Smooth muscle cell (in vitro differentiated cells): ENCODE data around the gene SLC45A3. TPM values are rescaled to one million over a fixed set of nuclear protein-coding genes. Genes with fewer than 3 reads are reported as not detected.

Experiments
- DNase-seq: peaks from one replicate; lab custom pipeline; 2025; ENCODE audit not compliant: unreplicated experiment; lab: John Stamatoyannopoulos, UW
- H2AFZ ChIP-seq: fragments of 200-600 bp; sonication (generic); 2 replicates; pipeline ENCODE4 v1.6.0; 2016; ENCODE audit warnings: antibody characterized with exemption, low read depth, mild to moderate bottlenecking
- H3F3A ChIP-seq: fragments of 200-600 bp; sonication (generic); 2 replicates; pipeline ENCODE4 v1.6.0; 2017; ENCODE audit warnings: antibody characterized with exemption, low read depth
- H3K27ac ChIP-seq: fragments of 200-600 bp; sonication (generic); 2 replicates; pipeline ENCODE4 v1.5.1; 2016; ENCODE audit warnings: low read depth, mild to moderate bottlenecking
- H3K27me3 ChIP-seq: fragments of 200-600 bp; sonication (generic); 2 replicates; pipeline ENCODE4 v1.6.1; 2016; ENCODE audit warnings: low read depth, mild to moderate bottlenecking
- H3K36me3 ChIP-seq: fragments of 200-600 bp; sonication (generic); 2 replicates; pipeline ENCODE4 v1.5.1; 2016; ENCODE audit warnings: low read depth
- H3K4me1 ChIP-seq: fragments of 200-600 bp; sonication (generic); 2 replicates; pipeline ENCODE4 v1.5.1; 2016; ENCODE audit warnings: low read depth
- H3K4me2 ChIP-seq: fragments of 200-600 bp; sonication (generic); 2 replicates; pipeline ENCODE4 v1.6.0; 2016; ENCODE audit warnings: mild to moderate bottlenecking
- H3K4me3 ChIP-seq: fragments of 200-600 bp; sonication (generic); 2 replicates; pipeline ENCODE4 v1.5.1; 2016; ENCODE audit warnings: mild to moderate bottlenecking
- H3K79me2 ChIP-seq: fragments of 200-600 bp; sonication (generic); 2 replicates; pipeline ENCODE4 v1.6.0; 2016; ENCODE audit warnings: low read depth, mild to moderate bottlenecking
- H3K9ac ChIP-seq: fragments of 200-600 bp; sonication (generic); 2 replicates; pipeline ENCODE4 v1.6.0; 2016; ENCODE audit warnings: low read depth
- H3K9me3 ChIP-seq: fragments of 200-600 bp; sonication (generic); replicated peaks from 2 replicates; pipeline ENCODE4 v1.5.1; 2016; ENCODE audit warnings: low read depth
- H4K20me1 ChIP-seq: fragments of 200-600 bp; sonication (generic); 2 replicates; pipeline ENCODE4 v1.6.0; 2016; ENCODE audit warnings: low read depth
- WGBS: methylation state at CpG from one replicate; pipeline ENCODE4 v1.1.7; 2016; ENCODE audit warnings: low lambda C conversion rate; 5-methylcytosine and 5-hydroxymethylcytosine counted together
- polyA plus RNA-seq: library from polyadenylated mRNA; unstranded; fragments of >200 nt; fragmentation: Nextera tagmentation; extraction: Ambion mirVana; gene quantifications from 2 replicates; pipeline ENCODE4 v1.2.1, GENCODE V29; 2016
- total RNA-seq: library from RNA; depleted of rRNA; stranded (reverse); fragments of >200 nt; gene quantifications from 2 replicates; pipeline ENCODE4 v1.2.3, GENCODE V29; 2014
- TF ChIP-seq, protein P1 (sequence below): fragments of 200-600 bp; sonication (generic); IDR thresholded peaks from 2 replicates; pipeline ENCODE4 v1.5.1; 2017; ENCODE audit warnings: borderline replicate concordance, mild to moderate bottlenecking, antibody characterized with exemption; ENCODE audit not compliant: insufficient read depth, poor library complexity, severe bottlenecking

SLC45A3 gene
- total and polyA plus RNA-seq, 2 experiments from 2014 or later: 3.1 to 4.9 TPM

DNA sequence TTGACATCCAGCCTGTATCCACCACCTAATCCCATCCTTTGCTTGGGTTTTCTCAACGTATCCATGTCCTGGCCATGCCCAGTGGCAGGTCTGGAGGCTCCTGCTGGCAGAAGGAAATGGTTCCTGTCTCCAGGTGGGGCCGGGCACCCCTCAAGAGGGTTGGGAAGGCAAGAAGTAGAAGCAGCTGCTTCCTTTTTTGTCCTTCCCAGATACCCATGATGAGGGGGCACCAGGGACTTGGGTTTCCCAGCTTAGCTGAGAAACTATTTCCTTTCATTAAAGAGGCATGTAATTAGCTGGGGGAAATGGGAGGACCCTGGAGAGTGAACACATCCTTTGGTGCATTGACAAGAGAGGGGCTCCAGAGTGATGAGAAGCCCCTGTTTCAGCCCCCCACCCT lies 21.1 kb upstream of the SLC45A3 start:
- H3K9ac ChIP-seq: no peak overlapping the region
- no peaks in the 10 kb centered on the region for H3K36me3 ChIP-seq
- H3K79me2 ChIP-seq: no peaks in the 10 kb centered on the region
- no peak overlapping the region for H3K4me3 ChIP-seq
- no peaks in the 10 kb centered on the region for H3K9me3 ChIP-seq
- no peak for DNase-seq
- no peaks in the 10 kb centered on the region for H4K20me1 ChIP-seq
- H3K4me1 ChIP-seq: peaks cover 16% of the 10 kb centered on the region
- no peak overlapping the region for H2AFZ ChIP-seq
- 88% methylated on average over 2 of the region's 2 CpGs for WGBS
- H3F3A ChIP-seq: no peaks in the 10 kb centered on the region
- no peak overlapping the region for H3K4me2 ChIP-seq
- H3K27ac ChIP-seq: no peak overlapping the region
- H3K27me3 ChIP-seq: no peaks in the 10 kb centered on the region
- TF ChIP-seq, protein P1, sequence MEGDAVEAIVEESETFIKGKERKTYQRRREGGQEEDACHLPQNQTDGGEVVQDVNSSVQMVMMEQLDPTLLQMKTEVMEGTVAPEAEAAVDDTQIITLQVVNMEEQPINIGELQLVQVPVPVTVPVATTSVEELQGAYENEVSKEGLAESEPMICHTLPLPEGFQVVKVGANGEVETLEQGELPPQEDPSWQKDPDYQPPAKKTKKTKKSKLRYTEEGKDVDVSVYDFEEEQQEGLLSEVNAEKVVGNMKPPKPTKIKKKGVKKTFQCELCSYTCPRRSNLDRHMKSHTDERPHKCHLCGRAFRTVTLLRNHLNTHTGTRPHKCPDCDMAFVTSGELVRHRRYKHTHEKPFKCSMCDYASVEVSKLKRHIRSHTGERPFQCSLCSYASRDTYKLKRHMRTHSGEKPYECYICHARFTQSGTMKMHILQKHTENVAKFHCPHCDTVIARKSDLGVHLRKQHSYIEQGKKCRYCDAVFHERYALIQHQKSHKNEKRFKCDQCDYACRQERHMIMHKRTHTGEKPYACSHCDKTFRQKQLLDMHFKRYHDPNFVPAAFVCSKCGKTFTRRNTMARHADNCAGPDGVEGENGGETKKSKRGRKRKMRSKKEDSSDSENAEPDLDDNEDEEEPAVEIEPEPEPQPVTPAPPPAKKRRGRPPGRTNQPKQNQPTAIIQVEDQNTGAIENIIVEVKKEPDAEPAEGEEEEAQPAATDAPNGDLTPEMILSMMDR: no peak

DNA sequence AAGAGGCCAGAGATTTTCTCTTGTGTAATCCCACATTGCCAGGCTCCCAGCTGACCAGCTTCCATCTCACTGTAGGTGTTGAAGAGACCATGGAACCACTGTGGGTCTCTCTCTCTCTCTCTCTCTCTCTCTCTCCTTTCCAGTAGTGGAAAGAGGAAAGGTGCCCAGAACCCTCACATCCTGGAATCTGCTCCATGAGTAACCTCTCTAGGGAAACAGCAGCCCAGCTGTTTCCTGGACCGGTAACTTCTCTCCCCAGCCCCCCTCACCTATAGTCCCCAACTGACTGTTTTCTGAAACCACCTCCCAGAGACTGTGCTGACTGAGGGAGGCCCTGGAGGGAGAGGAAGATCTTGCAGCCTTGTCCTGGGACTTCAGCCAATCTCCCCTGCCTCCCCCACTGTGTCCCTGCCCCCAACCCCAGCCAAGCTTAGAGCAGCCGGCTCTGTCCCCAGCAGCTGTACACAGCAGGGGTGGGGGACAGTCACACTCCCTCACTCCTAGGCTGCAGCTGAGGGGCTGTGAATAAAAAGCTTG lies 20.6 kb upstream of the SLC45A3 start:
- Histone ChIP-seq H4K20me1 (no peaks in the 10 kb centered on the region), H3K4me1 (peaks cover 16% of the 10 kb centered on the region), H3K9ac (no peak overlapping the region), H3K36me3 (no peaks in the 10 kb centered on the region), H3K27me3 (no peaks in the 10 kb centered on the region), H2AFZ (no peak overlapping the region), H3K4me3 (no peak overlapping the region), H3K79me2 (no peaks in the 10 kb centered on the region), H3K9me3 (no peaks in the 10 kb centered on the region), H3K4me2 (no peak overlapping the region), H3K27ac (no peak overlapping the region), H3F3A (no peaks in the 10 kb centered on the region)
- 75% methylated on average over 2 of the region's 2 CpGs for WGBS
- TF ChIP-seq, protein P1: no peak
- no peak for DNase-seq

DNA sequence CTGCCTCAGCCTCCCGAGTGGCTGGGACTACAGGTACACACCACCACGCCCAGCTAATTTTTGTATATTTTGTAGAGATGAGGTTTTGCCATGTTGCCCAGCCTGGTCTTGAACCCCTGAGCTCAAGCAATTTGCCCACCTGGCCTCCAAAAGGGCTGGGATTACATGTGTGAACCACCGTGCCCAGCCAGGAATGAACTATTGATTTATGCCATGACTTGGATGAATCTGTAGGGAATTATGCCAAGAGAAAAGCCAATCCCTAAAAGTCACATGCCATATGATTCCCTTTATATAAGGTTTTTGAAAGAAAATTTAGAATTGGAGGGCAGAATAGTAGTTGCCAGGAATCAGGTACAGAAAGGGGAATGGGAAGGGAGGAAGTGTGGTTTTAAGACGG lies 19.1 kb upstream of the SLC45A3 start:
- Histone ChIP-seq H3K4me1 (peaks cover 16% of the 10 kb centered on the region), H3K27ac (no peak overlapping the region), H4K20me1 (no peaks in the 10 kb centered on the region), H3K79me2 (no peaks in the 10 kb centered on the region), H3F3A (peaks cover 4% of the 10 kb centered on the region), H3K4me3 (no peak overlapping the region), H3K4me2 (no peak overlapping the region), H3K36me3 (no peaks in the 10 kb centered on the region), H3K9me3 (no peaks in the 10 kb centered on the region), H3K9ac (no peak overlapping the region), H2AFZ (no peak overlapping the region), H3K27me3 (no peaks in the 10 kb centered on the region)
- 93% methylated on average over 4 of the region's 4 CpGs for WGBS
- TF ChIP-seq, protein P1: no peak
- no peak for DNase-seq

DNA sequence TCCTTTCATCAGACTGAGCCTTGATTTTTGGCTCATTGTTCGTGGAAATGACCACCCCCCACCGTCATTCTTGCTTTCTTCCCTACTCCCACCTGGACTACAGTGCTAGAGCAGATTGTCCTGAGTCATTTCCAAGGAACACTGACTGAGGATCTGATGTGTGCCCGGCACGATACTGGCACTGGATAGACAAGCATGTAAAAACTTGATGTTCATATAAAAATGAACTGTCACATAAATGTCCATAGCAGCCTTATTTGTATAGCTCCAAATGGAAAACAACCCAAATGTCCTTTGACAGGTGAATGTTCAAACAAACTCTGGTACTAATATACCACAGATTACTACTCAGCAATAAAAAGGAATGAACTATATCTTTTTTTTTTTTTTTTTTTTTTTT lies 18.6 kb upstream of the SLC45A3 start:
- WGBS: 93% methylated on average over 4 of the region's 4 CpGs
- no peak overlapping the region for H2AFZ ChIP-seq
- H3F3A ChIP-seq: peaks cover 4% of the 10 kb centered on the region
- H3K27ac ChIP-seq: no peak overlapping the region
- no peaks in the 10 kb centered on the region for H3K79me2 ChIP-seq
- H3K4me3 ChIP-seq: no peak overlapping the region
- DNase-seq: no peak
- no peaks in the 10 kb centered on the region for H4K20me1 ChIP-seq
- no peak overlapping the region for H3K4me2 ChIP-seq
- TF ChIP-seq, protein P1: no peak
- no peaks in the 10 kb centered on the region for H3K36me3 ChIP-seq
- H3K9ac ChIP-seq: no peak overlapping the region
- H3K9me3 ChIP-seq: no peaks in the 10 kb centered on the region
- peaks cover 19% of the 10 kb centered on the region for H3K4me1 ChIP-seq
- no peaks in the 10 kb centered on the region for H3K27me3 ChIP-seq
